Islet precursor cell (in vitro differentiated cells): ENCODE measurements around the gene AGBL4.

Experiments
- DNase-seq: peaks from one replicate; pipeline ENCODE4 v3.0.0-alpha.2; 2018

The AGBL4 gene

GRCh38 chr1:48671578-48671977 lies 1352.2 kb downstream of the AGBL4 start:
- no peak for DNase-seq

- DNase-seq: no peak
Measured at GRCh38 chr1:48670234-48671020, 1353.3 kb downstream of the AGBL4 start.

- no peak for DNase-seq
Measured at GRCh38 chr1:48668339-48668738, 1355.4 kb downstream of the AGBL4 start.

DNA sequence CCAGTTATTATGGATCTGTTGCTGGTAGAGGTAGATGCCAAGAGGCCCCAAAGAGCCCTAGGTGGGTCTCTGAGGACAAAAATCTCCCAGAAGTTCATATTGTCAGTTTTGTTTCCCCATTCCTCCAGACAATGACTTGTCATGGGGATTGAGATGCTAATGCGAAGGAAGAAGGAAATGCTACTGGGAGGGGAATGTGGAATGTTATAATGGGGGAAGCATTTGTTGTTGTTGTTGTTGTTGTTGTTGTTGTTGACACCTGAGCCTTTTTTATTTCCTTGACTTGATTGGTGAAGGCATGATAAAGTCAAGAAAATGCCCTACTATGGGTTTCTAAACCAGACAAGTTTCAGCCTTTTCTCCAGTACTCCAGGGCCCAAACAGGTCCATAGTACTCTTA lies 1356.0 kb downstream of the AGBL4 start:
- DNase-seq: no peak

DNA sequence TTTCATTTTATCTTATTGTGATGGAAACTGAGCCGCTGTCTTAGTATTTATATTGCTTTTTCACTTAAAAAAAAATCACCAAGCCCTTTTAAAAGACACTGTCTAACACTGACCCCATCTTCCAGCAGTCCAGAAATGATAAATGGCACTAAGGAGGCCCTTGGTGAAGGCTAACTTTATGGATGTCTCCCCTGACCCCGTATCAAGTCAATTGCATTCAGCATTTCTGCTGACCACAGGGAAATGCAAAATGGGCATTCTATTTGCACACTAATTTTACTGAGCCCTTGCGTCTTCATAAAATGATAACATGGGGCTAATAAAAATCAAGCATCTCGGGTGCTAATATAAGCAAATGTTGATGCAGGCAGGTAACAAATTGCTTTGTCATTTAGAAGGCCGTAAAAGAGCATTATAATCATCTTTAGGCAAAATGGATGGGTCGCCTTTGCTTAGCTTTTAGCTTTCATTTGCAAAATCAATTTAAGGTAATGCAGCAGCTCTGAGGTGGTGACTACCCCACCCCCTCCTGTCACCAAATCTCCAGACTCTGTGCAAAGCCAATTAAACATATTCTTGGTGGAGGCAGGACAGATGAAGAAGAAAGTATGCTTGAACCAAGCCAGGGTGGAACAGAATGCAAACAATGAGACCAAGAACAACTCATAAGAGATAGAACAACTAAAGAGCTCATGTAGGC lies 1357.9 kb downstream of the AGBL4 start:
- no peak for DNase-seq

GRCh38 chr1:48661726-48662463 lies 1361.9 kb downstream of the AGBL4 start:
- DNase-seq: no peak

DNA sequence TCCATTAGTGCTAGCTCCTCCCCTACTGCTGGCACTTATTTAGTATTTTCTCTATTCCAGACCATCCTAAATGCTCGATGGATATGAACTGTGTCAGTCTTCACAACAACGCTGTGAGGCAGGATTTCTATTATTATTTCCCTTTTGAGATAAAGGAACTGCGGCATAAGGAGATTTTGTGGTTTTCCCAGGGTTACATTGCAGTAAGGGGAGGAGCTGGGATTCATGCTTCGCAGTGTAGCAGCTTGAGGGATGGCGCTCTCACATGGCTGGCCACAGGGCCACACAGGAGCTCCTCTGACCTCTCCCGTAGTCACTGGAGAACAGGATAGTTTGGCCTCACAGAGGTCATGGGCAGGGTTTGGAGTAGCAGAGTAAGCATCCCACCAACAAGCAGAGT lies 1364.0 kb downstream of the AGBL4 start:
- no peak for DNase-seq

GRCh38 chr1:48657413-48657812 lies 1366.3 kb downstream of the AGBL4 start:
- DNase-seq: no peak

DNA sequence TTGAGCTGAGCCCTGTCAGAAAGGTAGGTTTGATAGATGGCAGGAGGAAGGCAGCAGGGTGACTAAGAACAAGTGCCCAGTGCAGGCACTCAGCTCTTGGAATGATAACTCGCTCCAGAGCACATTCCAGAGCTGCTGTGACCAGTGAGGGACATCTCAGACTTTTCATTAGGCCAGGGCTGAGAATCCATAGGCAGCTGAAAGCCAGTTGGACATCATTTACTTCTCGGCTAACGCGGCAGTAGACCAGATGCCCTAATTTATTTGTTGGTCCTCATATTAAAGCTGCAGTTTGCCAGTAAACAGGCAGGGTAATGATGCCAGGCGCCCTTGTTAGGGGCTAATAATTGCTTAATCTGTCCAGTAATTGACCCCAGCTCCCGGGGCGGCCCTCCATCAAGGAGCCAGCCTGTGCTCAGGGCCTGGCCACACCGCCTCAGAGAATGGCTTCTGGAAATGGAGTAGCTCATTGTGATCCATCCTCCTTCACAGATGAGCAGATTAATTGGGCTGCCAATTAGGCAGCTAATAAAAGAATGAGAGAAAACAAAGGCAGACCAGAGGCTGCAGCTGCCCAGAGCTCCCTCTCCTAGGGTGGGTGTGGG lies 1369.0 kb downstream of the AGBL4 start:
- DNase-seq: peak; percentile 83

DNA sequence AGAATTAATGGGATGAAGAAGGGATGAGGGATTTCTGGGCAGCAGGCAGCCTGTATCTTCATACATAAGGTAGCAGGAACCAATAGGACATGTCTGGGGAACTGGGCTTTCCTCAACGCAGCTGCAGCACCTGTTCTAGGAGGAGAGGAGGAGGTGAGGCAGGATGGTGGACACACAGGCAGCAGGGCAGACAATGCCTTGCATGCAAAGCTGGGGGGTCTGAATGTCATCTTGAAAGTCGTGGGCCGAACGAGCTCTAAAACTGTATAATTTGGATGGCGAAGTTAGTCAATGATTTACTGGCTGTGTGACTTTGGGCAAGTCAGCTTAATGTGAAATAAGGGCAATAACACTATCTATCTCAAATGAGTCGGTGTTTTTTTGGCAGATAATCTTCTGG lies 1371.4 kb downstream of the AGBL4 start:
- no peak for DNase-seq

GRCh38 chr1:48649880-48650279 lies 1373.9 kb downstream of the AGBL4 start:
- peak; percentile 75 for DNase-seq

DNA sequence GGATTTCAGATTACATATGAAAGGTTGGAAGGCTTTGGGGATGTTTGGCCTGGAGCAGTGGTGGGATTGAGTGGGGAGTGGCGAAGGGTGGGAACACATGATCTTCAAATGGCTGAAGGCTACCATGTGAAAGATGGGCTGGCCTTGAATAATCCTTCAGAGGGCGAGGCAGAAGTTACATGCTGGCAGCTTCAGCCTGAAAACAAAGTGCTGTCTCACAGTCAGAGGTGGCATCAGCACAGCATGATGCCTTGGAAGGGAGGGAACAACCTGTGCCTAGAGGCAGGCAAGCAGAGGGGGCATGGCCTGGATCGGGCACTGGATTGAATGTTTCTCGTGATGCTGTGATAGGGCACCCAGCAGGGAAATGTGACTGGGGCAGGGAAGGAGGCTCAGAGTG lies 1377.9 kb downstream of the AGBL4 start:
- no peak for DNase-seq

DNA sequence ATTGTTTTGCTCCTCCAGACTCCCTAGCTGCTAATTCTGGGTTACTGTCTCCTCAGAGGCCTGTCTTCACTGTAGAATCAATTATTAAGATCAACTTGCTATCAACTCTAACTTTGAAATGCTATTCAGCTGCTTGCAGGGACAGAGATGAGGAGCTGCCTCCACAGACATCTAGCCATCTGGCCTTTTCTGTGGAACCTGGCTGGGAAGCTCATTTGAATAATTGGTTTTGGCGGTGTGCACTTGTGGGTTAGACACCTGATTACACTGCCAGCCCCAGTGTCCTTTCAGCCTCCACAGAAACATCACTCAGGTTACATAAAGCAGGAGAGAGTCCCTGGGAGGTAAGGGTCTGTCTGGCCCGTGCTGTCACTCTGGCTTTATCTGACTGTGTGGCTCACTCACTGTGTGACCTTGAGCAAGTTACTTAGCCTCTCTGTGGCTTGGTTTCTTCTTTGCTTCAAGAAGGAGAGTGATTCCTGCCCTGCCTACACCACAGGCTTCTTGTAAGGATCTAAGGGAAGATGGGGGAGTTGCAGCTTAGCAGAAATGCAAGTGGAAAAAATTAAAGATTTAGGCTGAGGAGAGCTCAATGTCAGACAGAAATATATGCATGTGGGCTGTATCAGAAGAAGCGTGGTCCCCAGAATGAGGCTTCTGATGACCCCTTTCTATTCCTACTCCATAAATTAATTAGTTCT lies 1378.7 kb downstream of the AGBL4 start:
- no peak for DNase-seq

DNA sequence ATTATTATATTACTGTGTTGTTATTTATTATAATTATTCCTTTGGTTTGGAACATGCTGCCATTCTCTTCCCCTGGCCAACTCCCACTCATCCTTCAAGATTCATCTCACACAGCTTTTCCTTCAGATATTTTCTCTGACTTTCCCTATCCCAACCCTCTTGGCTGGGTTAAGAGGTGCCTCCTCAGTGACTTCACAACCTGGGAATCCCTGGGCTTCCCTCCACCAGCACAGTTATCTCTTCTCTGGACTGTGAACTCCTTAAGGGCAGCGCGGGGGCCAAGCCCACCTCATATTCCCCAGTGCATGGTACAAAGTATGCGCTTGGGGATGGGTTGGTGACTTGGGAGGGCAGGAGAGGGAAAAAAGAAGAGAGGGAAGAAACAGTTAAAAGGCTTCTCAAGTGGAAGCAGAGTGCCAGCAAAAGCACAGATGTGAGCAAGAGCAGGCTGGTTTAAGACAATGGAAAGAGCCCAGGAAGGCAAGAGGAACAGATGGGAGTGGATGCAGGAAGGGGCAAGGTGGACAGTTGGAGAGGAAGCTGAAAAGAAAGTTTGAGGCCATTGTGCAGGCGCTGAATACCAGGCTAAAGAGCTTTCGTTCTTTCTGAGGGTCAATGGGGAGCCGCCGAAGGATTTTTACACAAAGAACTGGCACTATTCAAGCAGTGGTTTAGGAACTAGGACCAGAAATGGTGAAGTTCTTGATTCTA lies 1379.4 kb downstream of the AGBL4 start:
- DNase-seq: no peak

DNA sequence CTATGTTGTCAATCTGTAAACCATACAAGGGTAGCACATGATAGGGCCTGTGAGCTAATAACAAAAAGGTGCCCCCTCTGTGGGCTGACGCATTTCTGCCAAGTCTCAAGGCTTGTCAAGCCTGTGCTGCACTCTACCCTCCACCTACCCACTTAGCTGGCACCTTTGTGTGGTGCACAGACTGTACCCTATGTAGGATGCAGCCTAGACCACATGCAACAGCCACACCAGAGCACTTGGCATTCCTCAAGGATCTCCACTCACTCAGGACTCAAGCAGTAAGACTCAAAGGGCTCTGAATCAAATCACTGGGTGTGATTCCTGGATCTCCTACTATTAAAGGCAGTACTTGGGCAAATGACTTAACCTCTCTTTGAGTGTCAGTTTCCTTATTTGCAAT lies 1380.6 kb downstream of the AGBL4 start:
- no peak for DNase-seq

GRCh38 chr1:48640836-48641492 lies 1382.8 kb downstream of the AGBL4 start:
- DNase-seq: no peak

DNA sequence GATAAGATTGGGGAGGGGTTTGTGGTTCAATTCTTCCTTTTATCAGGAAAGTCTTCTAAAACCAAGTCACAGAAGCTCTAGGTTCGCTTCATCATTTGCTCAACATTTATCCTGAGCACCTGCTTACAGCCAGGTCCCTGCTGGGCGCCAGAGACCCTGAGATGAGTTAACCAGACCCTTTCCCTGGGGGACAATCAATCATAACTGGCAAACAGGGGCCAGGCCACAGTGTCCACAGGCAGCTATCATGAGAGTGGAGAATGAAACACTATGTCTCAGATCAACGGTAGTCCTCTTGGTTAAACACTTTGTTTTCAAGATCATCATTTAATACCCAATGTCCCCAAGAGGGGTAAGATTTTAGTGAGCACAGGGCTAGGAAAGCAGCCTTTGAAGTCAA lies 1393.9 kb downstream of the AGBL4 start:
- no peak for DNase-seq

- DNase-seq: no peak
Measured at GRCh38 chr1:48627486-48627885, 1396.3 kb downstream of the AGBL4 start.

DNA sequence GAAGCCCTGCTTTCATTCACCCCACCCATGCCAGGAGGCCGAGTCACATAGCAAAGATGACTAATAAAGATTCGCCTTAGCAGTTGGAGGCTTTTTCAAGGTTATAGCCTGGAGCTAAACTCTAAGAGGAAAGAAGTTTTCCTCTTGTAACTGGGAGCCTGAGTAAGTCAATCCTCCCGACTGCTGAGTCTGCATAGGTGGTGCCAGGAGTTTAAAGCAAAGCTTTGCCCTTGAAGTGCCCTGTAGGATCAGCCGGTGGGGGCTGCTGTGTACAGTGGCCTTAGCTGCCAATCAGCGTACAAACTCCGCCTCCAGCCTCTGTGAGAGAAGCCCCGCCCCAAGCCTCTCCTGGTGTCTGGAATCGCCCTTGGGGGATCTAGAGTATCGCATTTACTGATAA lies 1404.2 kb downstream of the AGBL4 start:
- peak; percentile 93 for DNase-seq

GRCh38 chr1:48617252-48617651 lies 1406.5 kb downstream of the AGBL4 start:
- DNase-seq: no peak

GRCh38 chr1:48616710-48617109 lies 1407.0 kb downstream of the AGBL4 start:
- no peak for DNase-seq

DNA sequence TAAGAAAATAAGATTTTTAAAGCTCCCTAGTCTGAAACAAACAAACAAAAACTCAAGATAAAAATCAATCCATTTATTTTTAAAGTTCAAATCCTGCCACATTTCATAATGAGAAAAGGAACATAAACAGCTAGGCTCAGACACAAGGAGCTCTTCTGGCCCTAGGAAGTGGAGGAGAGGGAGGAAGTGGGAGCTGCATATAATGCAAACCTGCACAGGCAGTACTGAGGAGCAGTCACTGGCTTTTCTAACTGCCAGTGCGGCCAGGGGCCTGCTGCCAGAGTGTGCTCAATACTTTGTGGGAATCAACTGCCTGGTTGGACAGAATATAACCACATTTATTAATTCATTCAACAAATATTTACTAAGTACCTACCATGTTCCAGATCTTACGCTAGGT lies 1411.9 kb downstream of the AGBL4 start:
- DNase-seq: no peak
